GM23248 (cell line): ENCODE measurements around the gene GIMD1. TPM values are rescaled to one million over a fixed set of nuclear protein-coding genes. Genes with fewer than 3 reads are reported as not detected.

Experiments
- DNase-seq: peaks from one replicate; pipeline ENCODE4 v3.0.0-alpha.2; 2015
- H2AFZ ChIP-seq: fragments of 200-600 bp; sonication (generic); 2 replicates; pipeline ENCODE4 v1.6.1; 2016; ENCODE audit warnings: antibody characterized with exemption
- H3F3A ChIP-seq: fragments of 200-600 bp; sonication (generic); 2 replicates; pipeline ENCODE4 v1.6.1; 2016; ENCODE audit warnings: mild to moderate bottlenecking, antibody characterized with exemption, mixed run types; ENCODE audit not compliant: insufficient read depth
- H3K27ac ChIP-seq: fragments of 200-600 bp; sonication (generic); 2 replicates; pipeline ENCODE4 v1.5.1; 2016; ENCODE audit warnings: mild to moderate bottlenecking
- H3K27me3 ChIP-seq: fragments of 200-600 bp; sonication (generic); replicated peaks from 2 replicates; pipeline ENCODE4 v1.6.1; 2016; ENCODE audit warnings: mild to moderate bottlenecking; ENCODE audit not compliant: insufficient read depth
- H3K36me3 ChIP-seq: fragments of 200-600 bp; sonication (generic); 2 replicates; pipeline ENCODE4 v1.6.1; 2016; ENCODE audit warnings: low read depth, mild to moderate bottlenecking
- H3K4me1 ChIP-seq: fragments of 200-600 bp; sonication (generic); 2 replicates; pipeline ENCODE4 v1.6.1; 2016; ENCODE audit warnings: mild to moderate bottlenecking; ENCODE audit not compliant: insufficient read depth
- H3K4me2 ChIP-seq: fragments of 200-600 bp; sonication (generic); one replicate; pipeline ENCODE4 v1.6.1; 2016; ENCODE audit warnings: mild to moderate bottlenecking; ENCODE audit not compliant: unreplicated experiment
- H3K4me3 ChIP-seq: fragments of 200-600 bp; sonication (generic); 2 replicates; pipeline ENCODE4 v1.5.1; 2016; ENCODE audit warnings: mild to moderate bottlenecking
- H3K79me2 ChIP-seq: fragments of 200-600 bp; sonication (generic); 2 replicates; pipeline ENCODE4 v1.6.1; 2016; ENCODE audit warnings: mild to moderate bottlenecking; ENCODE audit not compliant: insufficient read depth
- H3K9ac ChIP-seq: fragments of 200-600 bp; sonication (generic); 2 replicates; pipeline ENCODE4 v1.6.1; 2016; ENCODE audit warnings: mild to moderate bottlenecking
- H3K9me2 ChIP-seq: fragments of 200-600 bp; sonication (generic); 2 replicates; pipeline ENCODE4 v1.6.1; 2016; ENCODE audit warnings: mixed run types, mild to moderate bottlenecking, moderate library complexity; ENCODE audit not compliant: insufficient read depth
- H3K9me3 ChIP-seq: fragments of 200-600 bp; sonication (generic); one replicate; pipeline ENCODE4 v1.6.1; 2017; ENCODE audit warnings: low read depth
- H4K20me1 ChIP-seq: fragments of 200-600 bp; sonication (generic); 2 replicates; pipeline ENCODE4 v1.6.0; 2016; ENCODE audit not compliant: insufficient read depth
- EZH2 ChIP-seq: fragments of 200-600 bp; sonication (generic); IDR thresholded peaks from 2 replicates; pipeline ENCODE4 v1.6.1; 2018; ENCODE audit warnings: antibody characterized with exemption, mild to moderate bottlenecking; ENCODE audit not compliant: insufficient read depth, poor library complexity, severe bottlenecking
- EZH2phosphoT487 ChIP-seq: fragments of 200-600 bp; sonication (generic); IDR thresholded peaks from 2 replicates; pipeline ENCODE4 v1.6.1; 2018; ENCODE audit warnings: antibody characterized with exemption, moderate library complexity, mild to moderate bottlenecking, low read depth; ENCODE audit not compliant: insufficient read depth
- WGBS, 2 experiments: methylation state at CpG; one replicate each; pipeline ENCODE4 v1.1.6; 2015 to 2017; ENCODE audit warnings: low lambda C conversion rate in 2 of 2, low coverage in 1 of 2; ENCODE audit errors: missing lambda C conversion rate in 2 of 2; 5-methylcytosine and 5-hydroxymethylcytosine counted together
- in situ Hi-C: fragments of 300-500 bp; cut with MboI; formaldehyde crosslinking; loops from 2 replicates; pipeline ENCODE4 v1.15.0; 2020
- polyA plus RNA-seq: library from polyadenylated mRNA; unstranded; fragments of >200 nt; fragmentation: Nextera tagmentation; extraction: Ambion mirVana; gene quantifications from 2 replicates; pipeline ENCODE4 v1.2.1, GENCODE V29; 2016
- total RNA-seq: library from RNA; depleted of rRNA; stranded (reverse); fragments of >200 nt; shearing (Covaris generic); gene quantifications from 2 replicates; pipeline ENCODE4 v1.2.3, GENCODE V29; 2014

Gene GIMD1
- total and polyA plus RNA-seq, 2 experiments from 2014 or later: not detected

- in situ Hi-C loops: no loop called here
- DNase-seq: no peak
- WGBS, 2 experiments: 83 to 89% methylated on average over 5 of the region's 5 CpGs
Observed at GRCh38 chr4:106367072-106367471, 1.5 kb downstream of the GIMD1 start.

GRCh38 chr4:106366026-106366425, 2.6 kb downstream of the GIMD1 start:
- Histone ChIP-seq H4K20me1 (no peaks in the 10 kb centered on the region), H2AFZ (no peak overlapping the region), H3K27ac (peak overlapping the region; percentile 69), H3K36me3 (no peaks in the 10 kb centered on the region), H3K4me2 (no peak overlapping the region), H3K9me3 (no peaks in the 10 kb centered on the region), H3K9me2 (no peaks in the 10 kb centered on the region), H3K9ac (no peak overlapping the region), H3F3A (peaks cover 26% of the 10 kb centered on the region), H3K4me1 (peaks cover 55% of the 10 kb centered on the region), H3K4me3 (no peak overlapping the region), H3K27me3 (no peaks in the 10 kb centered on the region), H3K79me2 (no peaks in the 10 kb centered on the region)
- peak; percentile 61 for DNase-seq
- in situ Hi-C loops: no loop called here
- TF ChIP-seq EZH2phosphoT487 (no peak), EZH2 (no peak)

More at GRCh38 chr4:106367072-106367471, 1.5 kb downstream of the GIMD1 start:
- Histone ChIP-seq H3K9me3 (no peaks in the 10 kb centered on the region), H3K79me2 (no peaks in the 10 kb centered on the region), H3K4me1 (peaks cover 51% of the 10 kb centered on the region), H3K36me3 (no peaks in the 10 kb centered on the region), H4K20me1 (no peaks in the 10 kb centered on the region), H2AFZ (no peak overlapping the region), H3F3A (peaks cover 26% of the 10 kb centered on the region), H3K4me2 (no peak overlapping the region), H3K9ac (no peak overlapping the region), H3K4me3 (no peak overlapping the region), H3K27ac (no peak overlapping the region), H3K27me3 (no peaks in the 10 kb centered on the region), H3K9me2 (no peaks in the 10 kb centered on the region)
- TF ChIP-seq EZH2phosphoT487: no peak
- no peak for TF ChIP-seq EZH2

GRCh38 chr4:106365613-106366012, 3.0 kb downstream of the GIMD1 start:
- Histone ChIP-seq H3F3A (peaks cover 26% of the 10 kb centered on the region), H3K36me3 (no peaks in the 10 kb centered on the region), H3K27ac (peak overlapping the region; percentile 69), H3K79me2 (no peaks in the 10 kb centered on the region), H3K9me3 (no peaks in the 10 kb centered on the region), H2AFZ (peak overlapping the region; percentile 28; the same call in 1 of the 2 replicates), H4K20me1 (no peaks in the 10 kb centered on the region), H3K9me2 (no peaks in the 10 kb centered on the region), H3K27me3 (no peaks in the 10 kb centered on the region), H3K4me3 (peak overlapping the region; percentile 2; the same call in 1 of the 2 replicates), H3K4me1 (peaks cover 51% of the 10 kb centered on the region), H3K9ac (no peak overlapping the region), H3K4me2 (peak overlapping the region; percentile 44)
- no peak for TF ChIP-seq EZH2phosphoT487
- TF ChIP-seq EZH2: no peak
- DNase-seq: peak; percentile 97
- 5 to 13% methylated on average over 1 of the region's 1 CpG for whole genome bisulfite sequencing, 2 experiments
- in situ Hi-C loops: no loop called here

- TF ChIP-seq EZH2phosphoT487: no peak
- TF ChIP-seq EZH2: no peak
- Histone ChIP-seq H3K9ac (no peak overlapping the region), H3K9me2 (no peaks in the 10 kb centered on the region), H2AFZ (peak overlapping the region; percentile 28; the same call in 1 of the 2 replicates), H3K79me2 (no peaks in the 10 kb centered on the region), H3K27ac (peak overlapping the region; percentile 69; the same call in 1 of the 2 replicates), H4K20me1 (no peaks in the 10 kb centered on the region), H3K4me1 (peaks cover 41% of the 10 kb centered on the region), H3K9me3 (no peaks in the 10 kb centered on the region), H3K27me3 (no peaks in the 10 kb centered on the region), H3K36me3 (no peaks in the 10 kb centered on the region), H3K4me2 (peak overlapping the region; percentile 44), H3F3A (peaks cover 28% of the 10 kb centered on the region), H3K4me3 (no peak overlapping the region)
- DNase-seq: no peak
- 95 to 96% methylated on average over 1 of the region's 1 CpG for WGBS, 2 experiments
- in situ Hi-C loops: no loop called here
Observed at GRCh38 chr4:106364282-106364681, 4.3 kb downstream of the GIMD1 start.
